Astrocyte (in vitro differentiated cells and primary cell): ENCODE measurements around the gene NTM. TPM values are rescaled to one million over a fixed set of nuclear protein-coding genes. Genes with fewer than 3 reads are reported as not detected.

Experiments
- DNase-seq: peaks from one replicate; pipeline ENCODE4 v3.0.0-alpha.2; 2010; ENCODE audit warnings: low read depth
- FAIRE-seq: peaks from 2 replicates; lab custom pipeline; 2011; peaks lifted over from hg19 to GRCh38; lab: Jason Lieb, UNC
- H2AFZ ChIP-seq: 2 replicates; pipeline ENCODE4 v1.6.0; 2012; ENCODE audit warnings: low read depth, low read length, inconsistent platforms
- H3K27ac ChIP-seq: 2 replicates; pipeline ENCODE4 v1.5.1; 2011; ENCODE audit warnings: low read depth, low read length, inconsistent platforms
- H3K27me3 ChIP-seq: 2 replicates; pipeline ENCODE4 v1.6.0; 2011; ENCODE audit warnings: low read length, inconsistent platforms; ENCODE audit not compliant: insufficient read depth
- H3K36me3 ChIP-seq: 2 replicates; pipeline ENCODE4 v1.5.1; 2011; ENCODE audit warnings: low read length, inconsistent platforms; ENCODE audit not compliant: insufficient read depth
- H3K4me1 ChIP-seq: 2 replicates; pipeline ENCODE4 v1.5.1; 2011; ENCODE audit warnings: low read length, inconsistent platforms; ENCODE audit not compliant: insufficient read depth
- H3K4me2 ChIP-seq: 2 replicates; pipeline ENCODE4 v1.6.0; 2012; ENCODE audit warnings: low read length, inconsistent platforms
- H3K4me3 ChIP-seq: 2 replicates; pipeline ENCODE4 v1.5.1; 2011; ENCODE audit warnings: low read depth, mild to moderate bottlenecking, low read length, inconsistent platforms; ENCODE audit not compliant: insufficient read depth
- H3K79me2 ChIP-seq: 2 replicates; pipeline ENCODE4 v1.6.0; 2012; ENCODE audit warnings: mild to moderate bottlenecking, low read length, inconsistent platforms; ENCODE audit not compliant: insufficient read depth
- H3K9ac ChIP-seq: 2 replicates; pipeline ENCODE4 v1.6.0; 2012; ENCODE audit warnings: mild to moderate bottlenecking, low read length, inconsistent platforms
- H3K9me3 ChIP-seq: 2 replicates; pipeline ENCODE4 v1.5.1; 2012; ENCODE audit warnings: low read depth, mild to moderate bottlenecking, low read length, inconsistent platforms; ENCODE audit not compliant: insufficient read depth
- H4K20me1 ChIP-seq: 2 replicates; pipeline ENCODE4 v1.6.0; 2012; ENCODE audit warnings: low read length, inconsistent platforms; ENCODE audit not compliant: insufficient read depth
- H3K27ac Mint-ChIP-seq: one replicate; pipeline ENCODE4 v1.8.0; 2021; ENCODE audit warnings: mild to moderate bottlenecking, mixed read lengths; ENCODE audit not compliant: unreplicated experiment
- H3K27me3 Mint-ChIP-seq: one replicate; pipeline ENCODE4 v1.8.0; 2021; ENCODE audit warnings: low read depth, mixed read lengths; ENCODE audit not compliant: unreplicated experiment
- H3K36me3 Mint-ChIP-seq: one replicate; pipeline ENCODE4 v1.8.0; 2021; ENCODE audit warnings: low read depth, mixed read lengths; ENCODE audit not compliant: unreplicated experiment
- H3K4me1 Mint-ChIP-seq: one replicate; pipeline ENCODE4 v1.8.0; 2021; ENCODE audit warnings: low read depth, mixed read lengths; ENCODE audit not compliant: unreplicated experiment
- H3K4me3 Mint-ChIP-seq: one replicate; pipeline ENCODE4 v1.8.0; 2021; ENCODE audit warnings: mild to moderate bottlenecking, moderate library complexity, mixed read lengths; ENCODE audit not compliant: unreplicated experiment
- H3K9me3 Mint-ChIP-seq: one replicate; pipeline ENCODE4 v1.8.0; 2021; ENCODE audit warnings: mild to moderate bottlenecking, mixed read lengths; ENCODE audit not compliant: unreplicated experiment
- CTCF ChIP-seq: IDR thresholded peaks from 2 replicates; pipeline ENCODE4 v1.5.1; 2011; ENCODE audit warnings: low read depth, mild to moderate bottlenecking, inconsistent platforms, low read length, moderate library complexity; ENCODE audit not compliant: insufficient read depth
- EZH2 ChIP-seq: IDR thresholded peaks from 2 replicates; pipeline ENCODE4 v1.6.1; 2012; ENCODE audit warnings: mild to moderate bottlenecking, low read length, inconsistent platforms; ENCODE audit not compliant: insufficient read depth
- total RNA-seq: library from RNA; stranded (reverse); gene quantifications from 2 replicates; pipeline ENCODE4 v1.2.1, GENCODE V29; 2021

NTM gene
- total RNA-seq, 1 donor from 2014 or later = 98.2 TPM

GRCh38 chr11:132186699-132187098 lies 816.3 kb downstream of the NTM start:
- no peak overlapping the region for H2AFZ ChIP-seq
- Mint-ChIP-seq H3K4me1 (peaks cover 9% of the 10 kb centered on the region), H3K27ac (no peak overlapping the region), H3K9me3 (no peaks in the 10 kb centered on the region), H3K27me3 (no peaks in the 10 kb centered on the region), H3K36me3 (no peaks in the 10 kb centered on the region), H3K4me3 (no peak overlapping the region)
- FAIRE-seq (no peak), DNase-seq (no peak)
- TF ChIP-seq CTCF (peak; percentile 8), EZH2 (no peak)
- no peak overlapping the region for H3K27ac ChIP-seq
- H3K4me2 ChIP-seq = no peak overlapping the region
- peaks cover 32% of the 10 kb centered on the region for H4K20me1 ChIP-seq
- H3K79me2 ChIP-seq = no peaks in the 10 kb centered on the region
- H3K9ac ChIP-seq = no peak overlapping the region
- H3K27me3 ChIP-seq = no peaks in the 10 kb centered on the region
- no peaks in the 10 kb centered on the region for H3K36me3 ChIP-seq
- no peak overlapping the region for H3K4me3 ChIP-seq
- peaks cover 4% of the 10 kb centered on the region for H3K4me1 ChIP-seq
- H3K9me3 ChIP-seq = no peaks in the 10 kb centered on the region

- H3K27ac Mint-ChIP-seq = peak overlapping the region; percentile 38
- Histone ChIP-seq H3K4me3 (no peak overlapping the region), H2AFZ (no peak overlapping the region), H3K9ac (no peak overlapping the region), H3K9me3 (no peaks in the 10 kb centered on the region), H3K27ac (no peak overlapping the region), H3K79me2 (no peaks in the 10 kb centered on the region), H3K27me3 (no peaks in the 10 kb centered on the region), H4K20me1 (peaks cover 28% of the 10 kb centered on the region), H3K4me2 (no peak overlapping the region), H3K36me3 (no peaks in the 10 kb centered on the region), H3K4me1 (peaks cover 4% of the 10 kb centered on the region)
- FAIRE-seq = no peak
- H3K4me1 Mint-ChIP-seq = peaks cover 9% of the 10 kb centered on the region
- no peak for TF ChIP-seq EZH2
- no peak for TF ChIP-seq CTCF
- H3K36me3 Mint-ChIP-seq = no peaks in the 10 kb centered on the region
- DNase-seq = no peak
- no peaks in the 10 kb centered on the region for H3K9me3 Mint-ChIP-seq
- no peaks in the 10 kb centered on the region for H3K27me3 Mint-ChIP-seq
- H3K4me3 Mint-ChIP-seq = no peak overlapping the region
Observed at GRCh38 chr11:132187386-132187785, 817.0 kb downstream of the NTM start.

- FAIRE-seq = peak; percentile 47
Observed at GRCh38 chr11:132187814-132188213, 817.4 kb downstream of the NTM start.

More at GRCh38 chr11:132187814-132188213, 817.4 kb downstream of the NTM start:
- Histone ChIP-seq H4K20me1 (peaks cover 24% of the 10 kb centered on the region), H2AFZ (no peak overlapping the region), H3K4me3 (no peak overlapping the region), H3K27me3 (no peaks in the 10 kb centered on the region), H3K4me2 (no peak overlapping the region), H3K36me3 (no peaks in the 10 kb centered on the region), H3K9me3 (no peaks in the 10 kb centered on the region), H3K27ac (no peak overlapping the region), H3K9ac (no peak overlapping the region), H3K79me2 (no peaks in the 10 kb centered on the region), H3K4me1 (peaks cover 4% of the 10 kb centered on the region)
- TF ChIP-seq CTCF (no peak), EZH2 (no peak)
- no peaks in the 10 kb centered on the region for H3K27me3 Mint-ChIP-seq
- DNase-seq = peak; percentile 42
- no peak overlapping the region for H3K4me3 Mint-ChIP-seq
- peak overlapping the region; percentile 38 for H3K27ac Mint-ChIP-seq
- H3K9me3 Mint-ChIP-seq = no peaks in the 10 kb centered on the region
- no peaks in the 10 kb centered on the region for H3K36me3 Mint-ChIP-seq
- H3K4me1 Mint-ChIP-seq = peaks cover 9% of the 10 kb centered on the region
